ENCODE data around the gene FCN1.

The FCN1 gene

DNA sequence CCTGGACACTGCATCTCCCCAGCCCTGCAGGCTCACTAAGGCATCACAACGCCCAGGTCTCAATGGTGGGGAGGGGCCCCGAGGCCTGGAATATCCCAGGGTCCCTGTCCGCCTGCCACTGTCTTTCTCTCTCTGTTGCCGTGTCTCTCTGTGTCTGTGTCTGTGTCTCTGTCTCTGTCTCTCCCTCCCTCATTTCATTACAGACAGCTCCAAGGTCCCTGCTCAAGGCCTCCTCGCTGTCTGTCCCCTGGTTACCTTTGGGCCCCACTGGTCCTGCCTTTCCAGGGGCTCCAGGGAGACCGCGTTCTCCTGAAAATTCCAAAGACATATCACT lies 3.2 kb downstream of the FCN1 start:
- Mint-ChIP-seq H3K36me3 (no peaks in the 10 kb centered on the region), H3K27me3 (peaks cover 9% of the 10 kb centered on the region), H3K4me3 (no peak overlapping the region), H3K27ac (no peak overlapping the region), H3K4me1 (no peaks in the 10 kb centered on the region), H3K9me3 (peaks cover 6% of the 10 kb centered on the region)

DNA sequence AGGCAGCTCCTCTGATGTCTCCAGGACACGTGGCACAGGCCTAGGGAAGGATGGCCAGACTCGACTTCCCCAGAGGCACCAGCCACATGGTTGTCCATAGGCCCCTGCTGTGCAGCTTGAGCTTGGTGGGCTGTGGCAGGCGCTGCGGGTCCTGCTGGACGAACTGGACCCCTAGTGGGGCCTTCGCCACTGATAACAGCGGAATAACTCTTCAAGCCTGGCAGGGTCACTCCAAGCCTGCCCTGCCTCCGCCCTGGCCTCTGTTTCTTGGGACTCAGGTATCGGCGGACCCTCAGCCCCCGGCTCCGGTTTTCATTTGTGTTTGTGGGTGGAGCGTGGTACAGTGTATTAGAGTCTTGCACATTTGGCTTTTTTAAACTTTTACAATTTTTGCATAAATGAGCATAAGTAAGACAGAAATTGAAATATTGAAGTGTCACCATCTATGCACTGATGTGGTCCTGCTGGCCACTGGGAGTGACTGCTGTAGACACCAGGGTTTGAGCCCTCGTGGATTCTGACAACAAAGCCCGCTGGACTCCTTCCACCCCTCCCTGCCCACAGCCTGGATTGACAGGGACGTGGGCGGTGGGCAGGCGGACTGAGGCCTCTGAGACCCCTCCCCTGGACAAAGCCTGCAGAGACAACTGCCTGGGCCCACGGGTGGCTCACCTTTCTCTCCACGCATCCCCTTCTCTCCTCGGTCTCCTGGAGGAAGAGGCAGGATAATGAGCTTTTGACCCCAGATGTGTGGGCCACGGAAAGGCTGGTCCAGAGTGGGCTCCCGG lies 3.8 kb downstream of the FCN1 start:
- no peak overlapping the region for H3K4me3 Mint-ChIP-seq
- H3K36me3 Mint-ChIP-seq = no peaks in the 10 kb centered on the region
- H3K9me3 Mint-ChIP-seq = peaks cover 5% of the 10 kb centered on the region
- no peak overlapping the region for H3K27ac Mint-ChIP-seq
- H3K27me3 Mint-ChIP-seq = peaks cover 9% of the 10 kb centered on the region
- H3K4me1 Mint-ChIP-seq = no peaks in the 10 kb centered on the region

- H3K9me3 Mint-ChIP-seq = no peaks in the 10 kb centered on the region
- no peak overlapping the region for H3K27ac Mint-ChIP-seq
- no peaks in the 10 kb centered on the region for H3K4me1 Mint-ChIP-seq
- H3K4me3 Mint-ChIP-seq = no peak overlapping the region
- H3K27me3 Mint-ChIP-seq = peaks cover 9% of the 10 kb centered on the region
- no peaks in the 10 kb centered on the region for H3K36me3 Mint-ChIP-seq
Observed at GRCh38 chr9:134913041-134913712, 4.5 kb downstream of the FCN1 start.

GRCh38 chr9:134912126-134912840 lies 5.4 kb downstream of the FCN1 start:
- Mint-ChIP-seq H3K9me3 (no peaks in the 10 kb centered on the region), H3K36me3 (no peaks in the 10 kb centered on the region), H3K27ac (no peak overlapping the region), H3K27me3 (peaks cover 9% of the 10 kb centered on the region), H3K4me1 (no peaks in the 10 kb centered on the region), H3K4me3 (no peak overlapping the region)

- no peaks in the 10 kb centered on the region for H3K36me3 Mint-ChIP-seq
- H3K27me3 Mint-ChIP-seq = peaks cover 9% of the 10 kb centered on the region
Observed at GRCh38 chr9:134909511-134910481, 7.9 kb downstream of the FCN1 start.

DNA sequence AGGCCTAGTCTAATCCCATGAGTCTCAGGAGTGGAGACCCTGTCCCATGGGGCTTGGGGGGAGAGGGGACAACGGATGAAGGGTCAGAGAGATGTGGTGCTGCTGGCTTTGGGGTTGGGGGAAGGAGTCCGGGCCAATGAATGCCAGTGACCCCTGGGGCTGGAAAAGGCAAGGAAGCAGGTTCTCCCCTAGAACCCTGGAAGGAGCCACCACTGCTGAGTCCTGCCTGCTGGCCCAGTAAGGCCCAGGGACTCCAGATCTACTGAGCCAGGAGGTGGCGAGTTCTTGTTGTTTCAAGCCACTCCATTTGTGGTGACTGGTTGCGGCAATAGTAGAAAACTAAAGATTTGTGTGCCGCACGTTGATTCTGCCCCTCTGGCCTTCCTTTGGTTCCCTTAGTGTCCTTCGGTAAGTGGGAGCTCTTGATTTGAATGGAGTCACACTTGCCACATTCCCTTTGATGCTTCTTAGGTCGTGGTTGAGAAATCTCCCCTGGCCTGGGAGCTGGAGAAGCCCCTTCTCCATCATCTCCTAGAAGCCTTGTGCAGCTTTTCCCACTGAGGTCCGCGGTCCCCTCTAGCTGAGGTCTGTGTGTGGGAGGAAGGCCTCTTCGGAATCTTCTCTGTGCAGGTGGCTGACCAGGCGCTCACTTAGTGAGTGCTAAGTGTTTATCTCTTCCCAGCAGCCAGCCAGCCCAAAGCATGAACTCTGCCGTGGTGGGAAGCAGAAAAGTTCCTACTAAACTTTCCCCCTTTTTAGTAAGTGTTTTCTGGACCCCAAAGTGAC lies 9.0 kb downstream of the FCN1 start:
- peaks cover 9% of the 10 kb centered on the region for H3K27me3 Mint-ChIP-seq
- H3K9me3 Mint-ChIP-seq = no peaks in the 10 kb centered on the region
- H3K27ac Mint-ChIP-seq = no peak overlapping the region
- no peak overlapping the region for H3K4me3 Mint-ChIP-seq
- no peaks in the 10 kb centered on the region for H3K36me3 Mint-ChIP-seq
- no peaks in the 10 kb centered on the region for H3K4me1 Mint-ChIP-seq

More at GRCh38 chr9:134909511-134910481, 7.9 kb downstream of the FCN1 start:
- Mint-ChIP-seq H3K27ac (no peak overlapping the region), H3K4me3 (no peak overlapping the region), H3K4me1 (no peaks in the 10 kb centered on the region), H3K9me3 (no peaks in the 10 kb centered on the region)

DNA sequence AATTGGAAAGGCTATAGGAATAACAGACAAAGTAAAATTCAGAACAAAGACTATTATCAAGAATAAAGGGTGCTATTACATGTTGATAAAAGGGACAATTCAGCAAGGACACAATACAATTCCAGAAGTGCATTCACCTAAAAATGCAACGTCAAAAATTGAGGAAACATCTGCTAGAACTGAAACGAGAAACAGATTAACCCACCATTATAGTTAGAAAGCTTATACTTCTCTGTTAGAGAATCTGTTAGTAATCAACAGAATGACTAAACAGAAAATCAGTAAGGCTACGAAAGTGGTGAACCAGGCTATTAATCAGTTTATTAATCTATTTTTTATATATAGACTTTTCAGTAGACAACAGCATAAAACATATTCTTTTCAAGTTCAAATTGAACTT lies 14.8 kb downstream of the FCN1 start:
- peaks cover 8% of the 10 kb centered on the region for H3K27me3 Mint-ChIP-seq
- no peak overlapping the region for H3K4me3 Mint-ChIP-seq
- H3K27ac Mint-ChIP-seq = no peak overlapping the region
- H3K9me3 Mint-ChIP-seq = peaks cover 12% of the 10 kb centered on the region
- no peaks in the 10 kb centered on the region for H3K36me3 Mint-ChIP-seq
- H3K4me1 Mint-ChIP-seq = no peaks in the 10 kb centered on the region

GRCh38 chr9:134899818-134900217 lies 17.9 kb downstream of the FCN1 start:
- Mint-ChIP-seq H3K4me3 (no peak overlapping the region), H3K27me3 (peaks cover 15% of the 10 kb centered on the region), H3K4me1 (no peaks in the 10 kb centered on the region), H3K9me3 (peaks cover 18% of the 10 kb centered on the region), H3K36me3 (no peaks in the 10 kb centered on the region), H3K27ac (no peak overlapping the region)

GRCh38 chr9:134899168-134899567 lies 18.5 kb downstream of the FCN1 start:
- Mint-ChIP-seq H3K36me3 (no peaks in the 10 kb centered on the region), H3K9me3 (peaks cover 18% of the 10 kb centered on the region), H3K27ac (no peak overlapping the region), H3K4me1 (no peaks in the 10 kb centered on the region), H3K27me3 (peaks cover 15% of the 10 kb centered on the region), H3K4me3 (no peak overlapping the region)

- H3K27me3 Mint-ChIP-seq = peaks cover 13% of the 10 kb centered on the region
- no peak overlapping the region for H3K27ac Mint-ChIP-seq
- no peaks in the 10 kb centered on the region for H3K36me3 Mint-ChIP-seq
- H3K9me3 Mint-ChIP-seq = peaks cover 18% of the 10 kb centered on the region
- no peaks in the 10 kb centered on the region for H3K4me1 Mint-ChIP-seq
- no peak overlapping the region for H3K4me3 Mint-ChIP-seq
Observed at GRCh38 chr9:134898319-134898718, 19.4 kb downstream of the FCN1 start.

DNA sequence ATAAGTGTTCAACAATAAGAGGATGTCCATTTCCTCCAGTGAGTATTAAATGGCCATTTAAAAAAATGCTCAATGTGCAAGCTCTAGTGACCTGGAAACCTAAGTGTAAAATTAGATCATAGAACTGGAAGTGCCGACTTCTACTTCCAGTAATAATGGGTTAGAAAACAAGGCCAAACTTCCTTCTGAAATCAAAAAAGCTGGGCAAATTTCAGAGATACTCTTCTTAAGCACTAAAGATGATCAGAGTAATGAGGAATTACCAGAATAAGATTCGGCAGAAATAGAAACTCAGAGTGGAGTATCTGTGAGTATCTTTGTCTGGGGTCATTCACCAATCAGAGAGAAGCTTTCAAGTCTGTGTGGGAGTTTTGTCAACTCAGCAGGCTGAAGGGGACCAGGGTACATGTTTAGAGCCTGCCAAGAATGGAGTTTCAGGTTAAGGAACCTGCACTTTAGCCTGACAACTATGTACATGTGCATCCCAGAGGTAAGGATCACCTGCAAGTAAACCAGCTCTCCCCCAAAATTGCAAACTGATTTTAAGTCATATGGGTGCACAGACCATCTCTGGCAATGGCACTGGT lies 20.0 kb downstream of the FCN1 start:
- Mint-ChIP-seq H3K27ac (no peak overlapping the region), H3K9me3 (peaks cover 18% of the 10 kb centered on the region), H3K4me1 (no peaks in the 10 kb centered on the region), H3K4me3 (no peak overlapping the region), H3K27me3 (peaks cover 12% of the 10 kb centered on the region), H3K36me3 (no peaks in the 10 kb centered on the region)

DNA sequence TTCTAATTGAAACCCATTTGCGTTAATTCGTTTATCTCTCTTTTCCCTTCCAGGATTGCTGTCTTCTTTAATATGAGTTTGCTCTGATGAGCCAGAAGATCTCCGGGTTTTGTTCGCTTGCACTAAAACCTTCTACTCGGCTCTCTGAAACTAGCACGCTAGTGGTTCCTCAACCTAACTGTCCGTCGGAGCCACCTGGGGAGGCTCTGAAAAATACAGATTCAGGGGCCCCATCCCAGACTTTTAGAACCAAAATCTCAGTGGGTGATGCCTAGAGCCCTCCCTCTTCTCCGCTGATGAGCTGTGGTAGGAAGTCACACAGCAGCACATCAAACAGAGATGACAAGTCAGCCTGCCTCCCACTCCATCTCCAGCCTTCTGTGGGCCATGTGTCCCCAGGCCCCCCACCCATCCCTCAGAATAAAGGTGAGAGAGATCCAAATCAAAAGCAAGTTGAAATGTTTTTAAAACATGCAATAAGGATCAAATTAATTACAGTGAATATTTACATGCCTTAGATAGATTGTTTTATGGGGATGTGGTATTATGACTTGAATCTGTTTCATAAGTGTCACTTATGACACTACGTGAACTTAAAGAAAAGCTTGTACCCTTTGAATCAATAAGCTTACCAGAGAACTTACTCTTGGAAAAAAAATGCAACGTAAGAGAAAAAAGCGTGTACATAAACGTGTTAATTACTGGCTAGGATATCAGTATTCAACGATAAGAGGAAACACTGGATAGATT lies 20.7 kb downstream of the FCN1 start:
- H3K36me3 Mint-ChIP-seq = no peaks in the 10 kb centered on the region
- no peak overlapping the region for H3K27ac Mint-ChIP-seq
- no peak overlapping the region for H3K4me3 Mint-ChIP-seq
- H3K4me1 Mint-ChIP-seq = no peaks in the 10 kb centered on the region
- H3K9me3 Mint-ChIP-seq = peaks cover 18% of the 10 kb centered on the region
- peaks cover 11% of the 10 kb centered on the region for H3K27me3 Mint-ChIP-seq

DNA sequence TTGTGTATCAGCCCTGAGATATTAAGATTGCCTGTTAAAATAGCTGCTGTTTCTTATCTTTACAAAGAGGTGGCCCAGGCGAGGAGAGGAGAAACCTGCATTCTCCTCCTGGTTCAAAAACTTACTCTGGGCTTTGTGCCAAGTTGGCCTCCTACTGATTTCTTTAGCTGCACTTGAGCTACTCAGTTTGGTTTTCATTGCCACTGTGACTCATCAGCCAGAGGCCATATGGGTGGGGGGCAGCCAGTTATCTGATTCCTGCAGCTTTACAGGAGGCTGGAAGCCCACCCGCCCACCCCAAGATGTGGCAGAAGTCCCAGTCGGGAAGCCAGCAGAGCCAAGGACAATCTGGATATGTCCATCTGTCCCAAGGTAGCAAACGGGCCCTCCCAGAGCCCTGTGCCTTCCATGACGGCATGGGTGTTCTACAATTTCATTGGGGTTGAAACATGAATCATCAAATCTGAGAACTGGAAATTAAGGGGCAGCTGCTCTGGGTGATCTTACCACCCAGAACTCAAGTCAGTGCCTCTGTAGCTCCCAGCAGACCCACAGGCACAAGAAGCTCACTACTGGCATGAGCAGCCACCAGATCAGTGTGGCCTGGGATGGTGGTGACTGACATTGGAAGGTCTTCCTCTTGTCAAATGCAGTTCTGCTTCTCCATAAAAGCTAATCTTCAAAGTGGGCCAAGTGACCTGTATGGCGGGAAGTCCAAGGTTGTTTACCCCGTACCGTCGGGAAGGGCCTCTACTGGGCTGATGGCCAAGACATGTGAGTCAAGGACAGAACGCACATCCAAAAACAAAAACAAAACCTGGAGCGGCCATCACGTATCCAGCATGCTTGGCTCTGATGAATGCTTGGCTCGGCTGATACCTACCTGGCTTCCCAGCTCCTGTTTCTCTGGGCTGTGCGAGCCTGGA lies 21.5 kb downstream of the FCN1 start:
- Mint-ChIP-seq H3K27me3 (peaks cover 12% of the 10 kb centered on the region), H3K4me1 (no peaks in the 10 kb centered on the region), H3K36me3 (no peaks in the 10 kb centered on the region), H3K9me3 (peaks cover 18% of the 10 kb centered on the region), H3K27ac (no peak overlapping the region), H3K4me3 (no peak overlapping the region)

Data from activated naive CD4-positive, alpha-beta T cell treated with anti-CD3 and anti-CD28 coated beads, Interleukin-2, amount 50 U/mL, for 24 hours (primary cell).